ENCODE data around the gene LBP. TPM values are rescaled to one million over a fixed set of nuclear protein-coding genes. Genes with fewer than 3 reads are reported as not detected.

Gene LBP
- total RNA-seq, 2 donors from 2014 or later = 0.18 TPM; not detected in 1

GRCh38 chr20:38305541-38305940, 40.7 kb upstream of the LBP start:
- Mint-ChIP-seq H3K27me3 (ENCODE audit: insufficient read depth) (peaks cover 3% of the 10 kb centered on the region), H3K9me3 (peaks cover 2% of the 10 kb centered on the region), H3K27ac (no peak overlapping the region), H3K4me3 (no peak overlapping the region), H3K36me3 (ENCODE audit: low read depth) (no peaks in the 10 kb centered on the region), H3K4me1 (no peaks in the 10 kb centered on the region)
- WGBS, 2 experiments (ENCODE audit: insufficient coverage in 1 of 2, insufficient read length in 1 of 2) = 94 to 95% methylated on average over 3 to 4 of the region's 4 CpGs
- TF ChIP-seq CTCF (conservative IDR thresholded peaks at IDR 0.05) = no peak
- peaks cover 6% of the 10 kb centered on the region for H3K9me3 ChIP-seq (ENCODE audit: control insufficient read depth, low read length)
- H3K27me3 ChIP-seq (ENCODE audit: control insufficient read depth, insufficient read depth, low read length, poor library complexity, severe bottlenecking) = no peaks in the 10 kb centered on the region
- no peak overlapping the region for H3K27ac ChIP-seq (ENCODE audit: low read depth, low read length)
- no peaks in the 10 kb centered on the region for H3K4me1 ChIP-seq (ENCODE audit: control insufficient read depth, insufficient read depth, low read length)
- DNase-seq = no peak
- H3K36me3 ChIP-seq (ENCODE audit: control insufficient read depth, insufficient read depth, low read length) = no peaks in the 10 kb centered on the region
- H3K4me3 ChIP-seq (ENCODE audit: low read length) = no peak overlapping the region
- H3K9ac ChIP-seq (ENCODE audit: extremely low read depth, low read length, poor library complexity, severe bottlenecking) = no peak overlapping the region

GRCh38 chr20:38306379-38306778, 39.9 kb upstream of the LBP start:
- Mint-ChIP-seq H3K36me3 (ENCODE audit: low read depth) (no peaks in the 10 kb centered on the region), H3K27ac (no peak overlapping the region), H3K4me1 (no peaks in the 10 kb centered on the region), H3K9me3 (peaks cover 2% of the 10 kb centered on the region), H3K4me3 (no peak overlapping the region), H3K27me3 (ENCODE audit: insufficient read depth) (peaks cover 3% of the 10 kb centered on the region)
- H3K9me3 ChIP-seq (ENCODE audit: control insufficient read depth, low read length) = peaks cover 6% of the 10 kb centered on the region
- no peak overlapping the region for H3K4me3 ChIP-seq (ENCODE audit: low read length)
- WGBS, 2 experiments (ENCODE audit: insufficient coverage in 1 of 2, insufficient read length in 1 of 2) = 89 to 95% methylated on average over 6 of the region's 6 CpGs
- no peak overlapping the region for H3K9ac ChIP-seq (ENCODE audit: extremely low read depth, low read length, poor library complexity, severe bottlenecking)
- no peak for DNase-seq
- TF ChIP-seq CTCF (conservative IDR thresholded peaks at IDR 0.05) = no peak
- no peaks in the 10 kb centered on the region for H3K36me3 ChIP-seq (ENCODE audit: control insufficient read depth, insufficient read depth, low read length)
- no peaks in the 10 kb centered on the region for H3K27me3 ChIP-seq (ENCODE audit: control insufficient read depth, insufficient read depth, low read length, poor library complexity, severe bottlenecking)
- no peaks in the 10 kb centered on the region for H3K4me1 ChIP-seq (ENCODE audit: control insufficient read depth, insufficient read depth, low read length)
- no peak overlapping the region for H3K27ac ChIP-seq (ENCODE audit: low read depth, low read length)

- TF ChIP-seq CTCF (conservative IDR thresholded peaks at IDR 0.05) = no peak
- DNase-seq = no peak
- Histone ChIP-seq H3K36me3 (ENCODE audit: control insufficient read depth, insufficient read depth, low read length) (no peaks in the 10 kb centered on the region), H3K27me3 (ENCODE audit: control insufficient read depth, insufficient read depth, low read length, poor library complexity, severe bottlenecking) (no peaks in the 10 kb centered on the region), H3K4me3 (ENCODE audit: low read length) (no peak overlapping the region), H3K9ac (ENCODE audit: extremely low read depth, low read length, poor library complexity, severe bottlenecking) (no peak overlapping the region), H3K27ac (ENCODE audit: low read depth, low read length) (no peak overlapping the region), H3K9me3 (ENCODE audit: control insufficient read depth, low read length) (peaks cover 6% of the 10 kb centered on the region), H3K4me1 (ENCODE audit: control insufficient read depth, insufficient read depth, low read length) (no peaks in the 10 kb centered on the region)
- Mint-ChIP-seq H3K4me1 (no peaks in the 10 kb centered on the region), H3K36me3 (ENCODE audit: low read depth) (no peaks in the 10 kb centered on the region), H3K4me3 (no peak overlapping the region), H3K27me3 (ENCODE audit: insufficient read depth) (peaks cover 7% of the 10 kb centered on the region), H3K27ac (no peak overlapping the region), H3K9me3 (peaks cover 2% of the 10 kb centered on the region)
- 80 to 81% methylated on average over 6 to 8 of the region's 8 CpGs for WGBS, 2 experiments (ENCODE audit: insufficient coverage in 1 of 2, insufficient read length in 1 of 2)
These were observed 38.8 kb upstream of the LBP start for GRCh38 chr20:38307371-38308046.

All from endodermal cell (in vitro differentiated cells).